ENCODE measurements around the gene EMILIN2.
"Not testable (repeated sequence)": the region's sequence is repeated elsewhere in the genome, so short reads cannot be mapped to it uniquely, and the experiment has no call there.

Gene EMILIN2

GRCh38 chr18:2847317-2848246, 776 bp downstream of the EMILIN2 start:
- DNase-seq = no peak

GRCh38 chr18:2848247-2849246, 1.7 kb downstream of the EMILIN2 start:
- DNase-seq = no peak

- DNase-seq = no peak
These were observed 4.0 kb downstream of the EMILIN2 start for GRCh38 chr18:2850816-2851215.

GRCh38 chr18:2851771-2852170, 5.0 kb downstream of the EMILIN2 start:
- no peak for DNase-seq

GRCh38 chr18:2852460-2852859, 5.7 kb downstream of the EMILIN2 start:
- DNase-seq = not testable (repeated sequence)

GRCh38 chr18:2853173-2853925, 6.5 kb downstream of the EMILIN2 start:
- no peak for DNase-seq

GRCh38 chr18:2853926-2854664, 7.3 kb downstream of the EMILIN2 start:
- DNase-seq = no peak

- no peak for DNase-seq
These were observed 8.1 kb downstream of the EMILIN2 start for GRCh38 chr18:2854875-2855274.

GRCh38 chr18:2855560-2856350, 8.9 kb downstream of the EMILIN2 start:
- DNase-seq = no peak

- no peak for DNase-seq
These were observed 9.9 kb downstream of the EMILIN2 start for GRCh38 chr18:2856547-2857170.

GRCh38 chr18:2857491-2858131, 10.8 kb downstream of the EMILIN2 start:
- peak; percentile 76 for DNase-seq

- DNase-seq = not testable (repeated sequence)
These were observed 13.6 kb downstream of the EMILIN2 start for GRCh38 chr18:2860397-2860796.

- DNase-seq = not testable (repeated sequence)
These were observed 17.2 kb downstream of the EMILIN2 start for GRCh38 chr18:2863997-2864396.

- not testable (repeated sequence) for DNase-seq
These were observed 19.7 kb downstream of the EMILIN2 start for GRCh38 chr18:2866465-2866864.

- DNase-seq = no peak
These were observed 22.4 kb downstream of the EMILIN2 start for GRCh38 chr18:2869207-2869606.

GRCh38 chr18:2871111-2871720, 24.4 kb downstream of the EMILIN2 start:
- no peak for DNase-seq

- DNase-seq = no peak
These were observed 25.3 kb downstream of the EMILIN2 start for GRCh38 chr18:2872095-2872494.

- no peak for DNase-seq
These were observed 28.0 kb downstream of the EMILIN2 start for GRCh38 chr18:2874765-2875164.

- DNase-seq = no peak
These were observed 32.0 kb downstream of the EMILIN2 start for GRCh38 chr18:2878656-2879330.

Data from HCEC 1CT (cell line).